ENCODE data around the gene FAM32A. TPM values are rescaled to one million over a fixed set of nuclear protein-coding genes. Genes with fewer than 3 reads are reported as not detected.

The FAM32A gene
- total RNA-seq, 1 experiment from 2014 or later = 141 TPM

- H3K9me2 ChIP-seq (replicated peaks; ENCODE audit: low read length) = no peaks in the 10 kb centered on the region
- no peaks in the 10 kb centered on the region for H4K20me1 ChIP-seq (ENCODE audit: low read length)
- no peak overlapping the region for H2AFZ ChIP-seq (ENCODE audit: low read length)
- no peak overlapping the region for H3K4me3 ChIP-seq (ENCODE audit: low read length)
- H3K4me2 ChIP-seq (ENCODE audit: low read length) = no peak overlapping the region
- H3K4me1 ChIP-seq (ENCODE audit: insufficient read depth, low read length) = no peaks in the 10 kb centered on the region
- TF ChIP-seq, protein P1, sequence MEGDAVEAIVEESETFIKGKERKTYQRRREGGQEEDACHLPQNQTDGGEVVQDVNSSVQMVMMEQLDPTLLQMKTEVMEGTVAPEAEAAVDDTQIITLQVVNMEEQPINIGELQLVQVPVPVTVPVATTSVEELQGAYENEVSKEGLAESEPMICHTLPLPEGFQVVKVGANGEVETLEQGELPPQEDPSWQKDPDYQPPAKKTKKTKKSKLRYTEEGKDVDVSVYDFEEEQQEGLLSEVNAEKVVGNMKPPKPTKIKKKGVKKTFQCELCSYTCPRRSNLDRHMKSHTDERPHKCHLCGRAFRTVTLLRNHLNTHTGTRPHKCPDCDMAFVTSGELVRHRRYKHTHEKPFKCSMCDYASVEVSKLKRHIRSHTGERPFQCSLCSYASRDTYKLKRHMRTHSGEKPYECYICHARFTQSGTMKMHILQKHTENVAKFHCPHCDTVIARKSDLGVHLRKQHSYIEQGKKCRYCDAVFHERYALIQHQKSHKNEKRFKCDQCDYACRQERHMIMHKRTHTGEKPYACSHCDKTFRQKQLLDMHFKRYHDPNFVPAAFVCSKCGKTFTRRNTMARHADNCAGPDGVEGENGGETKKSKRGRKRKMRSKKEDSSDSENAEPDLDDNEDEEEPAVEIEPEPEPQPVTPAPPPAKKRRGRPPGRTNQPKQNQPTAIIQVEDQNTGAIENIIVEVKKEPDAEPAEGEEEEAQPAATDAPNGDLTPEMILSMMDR (conservative IDR thresholded peaks at IDR 0.05; ENCODE audit: low read depth, low read length) = no peak
- no peak for TF ChIP-seq EZH2 (IDR thresholded peaks at IDR 0.05; ENCODE audit: low read length, unreplicated experiment)
- no peak for TF ChIP-seq EZH2phosphoT487 (IDR thresholded peaks at IDR 0.05; ENCODE audit: borderline replicate concordance, low read length)
- no peak overlapping the region for H3K9ac ChIP-seq (ENCODE audit: low read length)
- POLR2A ChIA-PET (ENCODE audit: unreplicated experiment) = no interaction called here
- ATAC-seq = no peak
- no peaks in the 10 kb centered on the region for H3K27me3 ChIP-seq (ENCODE audit: low read length)
- H3K9me3 ChIP-seq (ENCODE audit: low read length) = peaks cover 18% of the 10 kb centered on the region
- no TSS peak for BruUV-seq (replicated peaks)
- intact Hi-C loops (cut with micrococcal nuclease) = no loop called here
- H3K79me2 ChIP-seq (ENCODE audit: low read length) = peaks cover 5% of the 10 kb centered on the region; the same call in 1 of the 2 replicates
- peaks cover 66% of the 10 kb centered on the region for H3K36me3 ChIP-seq (ENCODE audit: low read depth, low read length)
- CTCF ChIA-PET = no interaction called here
- H3F3A ChIP-seq (ENCODE audit: low read length, unreplicated experiment) = no peaks in the 10 kb centered on the region
- H3K27ac ChIP-seq (ENCODE audit: low read length) = no peak overlapping the region
- no peak for DNase-seq
Observed at GRCh38 chr19:16217716-16218451, 32.7 kb downstream of the FAM32A start.

DNA sequence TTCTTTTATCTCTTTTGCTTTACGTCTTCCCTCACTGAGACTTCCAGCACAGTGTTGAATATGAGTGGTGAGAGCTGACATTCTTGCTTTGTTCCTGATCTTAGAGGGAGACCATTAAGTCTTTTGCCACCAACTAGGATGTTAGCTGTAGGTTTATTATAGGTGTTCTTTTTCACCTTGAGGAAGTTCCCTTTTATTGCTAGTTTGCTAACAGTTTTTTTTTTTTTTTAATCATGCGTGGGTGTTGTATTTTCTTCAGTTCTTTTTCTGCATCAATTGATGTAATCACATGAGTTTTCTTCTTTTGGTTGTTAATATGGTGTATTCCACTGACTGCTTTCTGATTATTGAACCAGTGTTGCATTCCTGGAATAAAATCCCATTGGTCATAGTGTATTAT is 33.6 kb downstream of the FAM32A start:
- Histone ChIP-seq H3K4me1 (ENCODE audit: insufficient read depth, low read length) (no peaks in the 10 kb centered on the region), H3K9ac (ENCODE audit: low read length) (no peak overlapping the region), H3K27me3 (ENCODE audit: low read length) (no peaks in the 10 kb centered on the region), H3K9me2 (replicated peaks; ENCODE audit: low read length) (no peaks in the 10 kb centered on the region), H2AFZ (ENCODE audit: low read length) (no peak overlapping the region), H3K27ac (ENCODE audit: low read length) (no peak overlapping the region), H3F3A (ENCODE audit: low read length, unreplicated experiment) (no peaks in the 10 kb centered on the region), H3K9me3 (ENCODE audit: low read length) (peaks cover 18% of the 10 kb centered on the region), H3K79me2 (ENCODE audit: low read length) (0 out of 2 replicates have a peak, but pooled peaks cover 2% of the 10 kb centered on the region), H3K4me2 (ENCODE audit: low read length) (no peak overlapping the region), H3K36me3 (ENCODE audit: low read depth, low read length) (peaks cover 69% of the 10 kb centered on the region), H4K20me1 (ENCODE audit: low read length) (no peaks in the 10 kb centered on the region), H3K4me3 (ENCODE audit: low read length) (no peak overlapping the region)
- intact Hi-C loops (cut with micrococcal nuclease) = no loop called here
- no TSS peak for BruUV-seq (replicated peaks)
- DNase-seq = no peak
- ATAC-seq = no peak
- POLR2A ChIA-PET (ENCODE audit: unreplicated experiment) = no interaction called here
- TF ChIP-seq EZH2 (IDR thresholded peaks at IDR 0.05; ENCODE audit: low read length, unreplicated experiment) (no peak), EZH2phosphoT487 (IDR thresholded peaks at IDR 0.05; ENCODE audit: borderline replicate concordance, low read length) (no peak)
- TF ChIP-seq, protein P1 (conservative IDR thresholded peaks at IDR 0.05; ENCODE audit: low read depth, low read length) = no peak
- CTCF ChIA-PET = no interaction called here

- Histone ChIP-seq H3K9ac (ENCODE audit: low read length) (no peak overlapping the region), H4K20me1 (ENCODE audit: low read length) (no peaks in the 10 kb centered on the region), H3K36me3 (ENCODE audit: low read depth, low read length) (peaks cover 53% of the 10 kb centered on the region), H2AFZ (ENCODE audit: low read length) (no peak overlapping the region), H3K27ac (ENCODE audit: low read length) (no peak overlapping the region), H3K27me3 (ENCODE audit: low read length) (no peaks in the 10 kb centered on the region), H3K79me2 (ENCODE audit: low read length) (no peaks in the 10 kb centered on the region), H3K9me2 (replicated peaks; ENCODE audit: low read length) (no peaks in the 10 kb centered on the region), H3K4me2 (ENCODE audit: low read length) (no peak overlapping the region), H3K9me3 (ENCODE audit: low read length) (peaks cover 18% of the 10 kb centered on the region), H3F3A (ENCODE audit: low read length, unreplicated experiment) (no peaks in the 10 kb centered on the region), H3K4me3 (ENCODE audit: low read length) (no peak overlapping the region), H3K4me1 (ENCODE audit: insufficient read depth, low read length) (no peaks in the 10 kb centered on the region)
- intact Hi-C loops (cut with micrococcal nuclease) = no loop called here
- CTCF ChIA-PET = no interaction called here
- BruUV-seq (replicated peaks) = no TSS peak
- POLR2A ChIA-PET (ENCODE audit: unreplicated experiment) = no interaction called here
- TF ChIP-seq EZH2 (IDR thresholded peaks at IDR 0.05; ENCODE audit: low read length, unreplicated experiment) = no peak
- TF ChIP-seq, protein P1 (conservative IDR thresholded peaks at IDR 0.05; ENCODE audit: low read depth, low read length) = no peak
- no peak for TF ChIP-seq EZH2phosphoT487 (IDR thresholded peaks at IDR 0.05; ENCODE audit: borderline replicate concordance, low read length)
- no peak for DNase-seq
- ATAC-seq = no peak
Observed at GRCh38 chr19:16222806-16223205, 37.6 kb downstream of the FAM32A start.

Measured in PC-3 (cell line).